ENCODE data around the gene CD99. TPM values are rescaled to one million over a fixed set of nuclear protein-coding genes. Genes with fewer than 3 reads are reported as not detected.

Gene CD99
- total and polyA plus RNA-seq, 2 of the 13 experiments (the other 11 are each of a cell fraction or from before 2014, with no cell fraction given): 78.8 to 111 TPM

GRCh38 chrX:2707334-2707760 lies 16.3 kb downstream of the CD99 start (continued):
- TF ChIP-seq ZNF800 (CRISPR knock-in tag; IDR thresholded peaks at IDR 0.05): 0 out of 2 replicates have a peak, but pooled peaks have one; percentile 36
- no peak for TF ChIP-seq ZNF282 (IDR thresholded peaks at IDR 0.05; ENCODE audit: partially characterized antibody)
- peak; percentile 51 for TF ChIP-seq ZNF687 (CRISPR knock-in tag; IDR thresholded peaks at IDR 0.05)
- peak; percentile 44; the same call in 1 of the 2 replicates for TF ChIP-seq MXD1 (CRISPR knock-in tag; IDR thresholded peaks at IDR 0.05)
- TF ChIP-seq SMAD3 (CRISPR knock-in tag; IDR thresholded peaks at IDR 0.05): no peak
- TF ChIP-seq SALL1 (CRISPR knock-in tag; IDR thresholded peaks at IDR 0.05): peak; percentile 50
- TF ChIP-seq SNAPC2 (CRISPR knock-in tag; IDR thresholded peaks at IDR 0.05): no peak
- no peak for TF ChIP-seq SNAPC5 (CRISPR knock-in tag; IDR thresholded peaks at IDR 0.05; ENCODE audit: borderline replicate concordance)
- TF ChIP-seq ZZZ3 (CRISPR knock-in tag; IDR thresholded peaks at IDR 0.05; ENCODE audit: borderline replicate concordance): no peak
- no peak; the same call in 1 of the 2 replicates for TF ChIP-seq ZFX (CRISPR knock-in tag; IDR thresholded peaks at IDR 0.05; ENCODE audit: low read depth)
- TF ChIP-seq SATB2 (CRISPR knock-in tag; IDR thresholded peaks at IDR 0.05): no peak
- TF ChIP-seq CREB1 (IDR thresholded peaks at IDR 0.05): no peak
- no peak for TF ChIP-seq CREB1 (CRISPR knock-in tag; IDR thresholded peaks at IDR 0.05)
- TF ChIP-seq ZBTB25 (CRISPR knock-in tag; IDR thresholded peaks at IDR 0.05): no peak
- TF ChIP-seq ZNF431 (CRISPR knock-in tag; IDR thresholded peaks at IDR 0.05; ENCODE audit: borderline replicate concordance, low read depth): no peak
- no peak for TF ChIP-seq DMAP1 (CRISPR knock-in tag; IDR thresholded peaks at IDR 0.05)
- no peak for TF ChIP-seq ZFP36L2 (CRISPR knock-in tag; IDR thresholded peaks at IDR 0.05)
- no peak for TF ChIP-seq SOX13 (IDR thresholded peaks at IDR 0.05)
- TF ChIP-seq SOX13 (CRISPR knock-in tag; conservative IDR thresholded peaks at IDR 0.05 in 1 of 2, IDR thresholded peaks at IDR 0.05 in 1 of 2): no peak
- 0 out of 2 replicates have a peak, but pooled peaks have one; percentile 17 for TF ChIP-seq ZNF350 (CRISPR knock-in tag; IDR thresholded peaks at IDR 0.05; ENCODE audit: borderline replicate concordance, low read depth)

Measured in HepG2 (cell line).